GM19438 (cell line): ENCODE data around the gene MED12L.
"Not testable (repeated sequence)": the region's sequence is repeated elsewhere in the genome, so short reads cannot be mapped to it uniquely, and the experiment has no call there.

ENCODE experiments used
- ATAC-seq: cut with Tn5 transposase; IDR thresholded peaks from one replicate; pipeline ENCODE4 v1.9.1; 2021; ENCODE audit warnings: low read depth; ENCODE audit not compliant: unreplicated experiment

Gene MED12L

DNA sequence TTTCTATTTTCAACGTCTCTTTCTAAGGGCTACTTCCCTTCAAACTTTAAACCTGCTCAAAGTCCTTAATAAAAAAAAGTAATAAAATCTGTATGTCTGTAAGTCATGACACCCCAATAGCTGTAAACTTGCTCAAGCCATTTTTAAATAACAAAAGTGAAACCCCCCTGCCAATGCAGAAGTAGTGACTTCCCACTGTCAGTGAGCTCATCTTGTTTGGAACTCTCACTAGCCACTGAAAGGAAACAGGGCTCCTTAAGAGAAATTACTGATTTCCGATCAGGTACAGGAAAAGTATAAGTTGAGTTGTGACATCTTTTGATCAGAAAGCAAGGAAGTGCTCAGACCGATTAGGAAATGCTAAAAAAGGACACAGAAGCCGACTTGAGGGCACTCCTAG lies 145.2 kb downstream of the MED12L start:
- ATAC-seq, result peak; percentile 37

- ATAC-seq, result not testable (repeated sequence)
Measured at GRCh38 chr3:151232403-151232802, 146.9 kb downstream of the MED12L start.

DNA sequence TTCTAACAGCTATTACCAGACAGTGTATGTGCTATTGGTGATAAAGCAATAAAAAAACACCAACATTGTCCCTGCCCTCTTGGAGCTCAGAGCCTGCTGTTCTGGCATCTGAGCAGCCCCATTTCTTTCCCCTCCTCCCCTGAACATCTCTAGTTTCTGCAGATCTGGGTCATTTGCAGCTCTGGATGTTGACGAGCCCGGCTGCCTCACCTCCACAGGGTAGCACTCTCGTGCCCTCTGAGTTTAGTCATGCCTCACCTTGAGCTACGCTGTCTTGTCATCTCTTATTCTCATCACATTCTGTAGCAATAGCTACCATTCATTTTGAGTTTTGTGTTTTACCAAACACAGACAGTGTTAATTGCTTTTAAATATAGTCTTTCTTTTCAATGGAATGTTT lies 147.5 kb downstream of the MED12L start:
- ATAC-seq, result no peak

DNA sequence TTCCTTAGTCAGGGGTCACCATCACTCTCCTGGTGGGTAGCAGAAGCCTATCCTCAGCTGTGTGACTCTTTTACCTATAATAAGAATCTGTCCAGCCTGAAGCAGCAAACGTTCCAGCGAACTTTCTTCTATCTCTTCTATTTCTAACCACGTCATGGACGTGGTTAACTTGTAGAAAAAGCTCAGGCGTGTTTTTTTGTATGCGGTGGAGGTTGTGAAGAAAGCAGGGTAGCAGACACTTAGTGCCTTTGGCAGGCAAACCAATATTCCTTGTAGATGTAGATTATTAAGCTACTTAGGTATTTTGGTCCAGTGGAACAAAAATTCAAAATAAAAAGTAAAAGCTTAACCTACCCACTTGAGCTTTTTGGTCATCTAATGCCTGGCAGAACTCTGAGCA lies 149.4 kb downstream of the MED12L start:
- no peak for ATAC-seq

DNA sequence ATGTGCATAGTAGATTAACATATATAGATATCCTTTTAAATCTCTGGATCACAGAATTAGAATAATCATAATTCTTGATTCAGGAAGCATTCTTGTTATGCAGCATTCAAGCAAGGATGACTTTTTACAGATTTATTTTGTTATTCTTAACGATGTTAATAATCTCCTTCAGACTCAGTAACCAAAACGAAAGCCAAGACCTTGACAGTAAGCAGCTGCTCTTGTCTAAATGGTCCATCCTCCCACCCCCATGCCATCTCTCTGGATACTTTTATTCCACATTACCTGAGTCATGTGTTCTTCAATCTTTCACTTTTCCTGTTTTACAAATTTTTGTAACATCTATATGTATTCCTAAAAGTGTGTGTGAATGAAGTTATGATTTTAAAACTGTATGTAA lies 150.9 kb downstream of the MED12L start:
- ATAC-seq, result no peak

DNA sequence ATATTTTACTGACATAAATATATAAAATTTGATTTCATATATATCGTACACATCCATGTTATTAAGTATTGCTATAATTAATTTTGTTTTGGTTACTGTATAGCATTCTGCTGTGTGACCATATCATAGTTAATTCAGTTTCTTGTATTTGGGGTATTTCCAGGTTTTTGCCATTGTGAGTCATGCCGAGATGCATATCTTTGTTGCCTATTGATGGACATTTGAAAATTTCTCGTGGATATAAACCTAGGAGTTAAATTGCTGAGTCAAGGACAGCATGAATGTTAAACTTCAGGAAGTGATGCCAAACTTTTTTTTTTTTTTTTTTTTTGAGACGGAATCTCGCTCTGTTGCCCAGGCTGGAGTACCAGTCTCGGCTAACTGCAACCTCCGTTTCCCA lies 151.3 kb downstream of the MED12L start:
- no peak for ATAC-seq

- ATAC-seq, result not testable (repeated sequence)
Measured at GRCh38 chr3:151242006-151242405, 156.5 kb downstream of the MED12L start.

DNA sequence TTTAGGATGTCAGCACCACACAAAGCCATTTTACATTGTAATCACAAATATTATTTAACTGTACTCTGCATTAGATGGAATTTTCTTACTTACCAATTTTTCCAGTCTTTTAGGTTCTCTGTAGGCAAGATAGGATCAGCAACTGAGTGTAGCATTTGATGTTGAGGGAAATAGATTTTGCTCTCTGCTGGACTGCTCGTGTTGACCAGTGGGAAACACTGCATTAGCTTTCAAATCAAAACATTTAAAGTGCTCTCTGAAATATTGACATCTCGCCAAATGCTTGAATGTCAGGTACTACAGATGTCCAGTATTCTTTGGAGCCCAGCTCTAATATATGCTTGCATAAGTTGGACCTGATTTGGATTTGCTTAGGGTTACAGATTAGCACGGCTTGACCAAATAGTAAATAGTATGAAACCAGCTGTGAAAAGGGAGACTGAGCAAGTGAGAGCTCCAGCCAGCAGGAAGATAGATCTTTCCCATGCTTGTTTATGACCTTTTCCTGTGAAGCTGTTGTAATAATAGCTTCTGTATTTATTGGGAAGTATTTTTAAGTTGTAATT lies 163.4 kb downstream of the MED12L start:
- ATAC-seq, result no peak

DNA sequence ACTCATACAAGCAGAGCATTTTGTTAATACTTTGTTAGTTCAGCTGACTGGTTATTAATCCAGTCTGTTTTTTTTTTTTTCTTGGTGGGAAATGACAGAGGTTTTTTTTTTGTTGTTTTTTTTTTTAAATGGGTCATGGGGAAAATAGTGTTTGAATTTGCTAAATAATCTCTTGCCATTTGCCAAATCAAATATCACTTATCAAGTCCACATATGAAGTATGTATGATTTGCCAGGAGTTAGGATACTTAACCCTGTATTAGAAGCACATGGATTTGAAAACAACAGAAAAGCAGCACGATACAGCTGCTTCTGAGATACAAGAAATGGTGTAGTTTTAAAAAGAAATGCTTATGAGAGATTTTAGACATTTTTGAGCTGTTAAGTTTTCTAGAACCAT lies 171.3 kb downstream of the MED12L start:
- ATAC-seq, result no peak

DNA sequence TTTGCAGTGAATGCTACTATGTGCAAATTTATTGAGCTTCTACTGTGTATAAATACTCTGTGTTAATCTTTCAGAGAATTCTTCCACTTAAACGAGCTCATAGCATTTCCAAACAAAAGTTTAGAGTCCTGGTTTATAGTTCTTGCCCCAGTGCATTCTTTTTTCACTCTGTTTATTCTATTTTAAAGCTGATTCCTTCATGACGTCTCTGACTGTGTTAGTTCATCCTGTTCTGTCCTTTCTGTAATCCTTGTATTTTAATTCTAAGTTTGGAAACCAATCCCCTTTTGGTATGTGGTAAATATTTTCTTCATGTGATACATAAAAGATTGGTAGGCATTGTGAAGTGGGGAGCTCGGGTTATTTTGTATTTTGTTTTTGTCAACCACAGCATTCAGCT lies 174.2 kb downstream of the MED12L start:
- ATAC-seq, result no peak

DNA sequence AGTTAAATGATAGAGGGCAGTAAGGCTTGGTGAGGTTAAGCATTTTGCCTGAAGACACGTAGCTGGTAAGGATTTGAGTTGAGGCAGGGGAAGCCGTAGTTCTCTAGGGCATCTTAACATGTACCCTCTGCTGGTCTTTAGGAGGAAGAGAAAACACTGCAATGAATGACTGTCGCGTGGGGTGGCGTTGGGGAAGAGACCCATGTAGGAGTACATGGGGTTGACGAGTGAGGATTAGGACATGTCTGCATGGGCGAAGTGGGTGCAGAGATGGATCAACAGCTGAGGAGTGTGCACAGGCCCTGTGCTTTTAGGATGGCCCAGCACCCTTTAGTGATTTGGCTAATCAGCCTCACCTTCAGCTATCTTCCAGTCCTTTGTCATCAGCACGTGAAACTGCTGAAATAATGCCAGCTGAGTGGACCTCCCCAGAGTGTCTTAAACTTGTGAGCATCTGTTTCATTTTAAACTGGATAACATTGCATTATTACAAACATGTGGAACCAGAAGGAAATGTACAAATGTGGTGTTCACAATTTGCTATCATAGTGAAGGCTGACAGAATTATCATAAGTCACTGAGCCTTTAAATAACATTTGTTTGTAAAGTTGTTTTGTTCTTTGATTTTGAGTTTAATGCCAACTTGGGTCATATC lies 177.5 kb downstream of the MED12L start:
- ATAC-seq, result no peak

DNA sequence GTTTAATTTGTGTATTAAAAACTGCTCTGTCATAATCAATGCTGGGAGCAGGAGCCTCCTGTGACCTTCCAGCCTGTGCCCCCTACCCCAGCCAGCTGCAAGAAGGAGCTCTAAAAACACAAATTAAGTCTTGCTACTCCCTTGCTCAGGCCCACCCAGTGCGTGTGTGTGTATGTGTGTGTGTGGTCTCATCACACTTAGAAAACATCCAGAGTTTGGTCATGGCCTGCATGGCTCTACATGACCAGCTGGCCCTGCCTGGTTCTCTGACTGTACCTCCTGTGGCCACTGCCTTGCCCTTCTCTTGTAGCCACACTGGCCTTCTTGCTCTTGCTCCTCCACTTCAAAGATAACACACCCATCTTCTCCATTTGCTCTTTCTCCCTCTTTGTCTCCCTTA lies 179.1 kb downstream of the MED12L start:
- no peak for ATAC-seq

GRCh38 chr3:151265166-151265565 lies 179.7 kb downstream of the MED12L start:
- no peak for ATAC-seq

- peak; percentile 93 for ATAC-seq
Measured at GRCh38 chr3:151265866-151266265, 180.4 kb downstream of the MED12L start.

- no peak for ATAC-seq
Measured at GRCh38 chr3:151267066-151267465, 181.6 kb downstream of the MED12L start.

- ATAC-seq, result peak; percentile 67
Measured at GRCh38 chr3:151268267-151269235, 183.1 kb downstream of the MED12L start.

- no peak for ATAC-seq
Measured at GRCh38 chr3:151269631-151270030, 184.2 kb downstream of the MED12L start.

GRCh38 chr3:151275091-151275490 lies 189.6 kb downstream of the MED12L start:
- ATAC-seq, result no peak

GRCh38 chr3:151276038-151276686 lies 190.7 kb downstream of the MED12L start:
- no peak for ATAC-seq

DNA sequence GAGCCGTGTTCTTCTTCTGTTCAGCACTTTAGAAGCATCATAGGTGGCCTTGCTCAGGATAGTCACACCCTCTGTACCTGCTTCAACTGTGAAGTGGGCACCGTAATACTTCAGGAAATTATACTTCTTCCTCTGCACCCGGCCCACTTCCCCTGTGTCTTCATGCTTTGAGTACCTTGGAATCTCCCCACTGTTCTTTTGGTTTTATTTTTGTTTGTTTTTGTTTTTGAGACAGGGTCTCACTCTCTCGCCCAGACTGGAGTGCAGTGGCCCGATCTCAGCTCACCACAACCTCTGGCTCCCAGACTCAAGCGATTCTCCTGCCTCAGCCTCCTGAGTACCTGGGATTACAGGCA lies 191.2 kb downstream of the MED12L start:
- no peak for ATAC-seq

DNA sequence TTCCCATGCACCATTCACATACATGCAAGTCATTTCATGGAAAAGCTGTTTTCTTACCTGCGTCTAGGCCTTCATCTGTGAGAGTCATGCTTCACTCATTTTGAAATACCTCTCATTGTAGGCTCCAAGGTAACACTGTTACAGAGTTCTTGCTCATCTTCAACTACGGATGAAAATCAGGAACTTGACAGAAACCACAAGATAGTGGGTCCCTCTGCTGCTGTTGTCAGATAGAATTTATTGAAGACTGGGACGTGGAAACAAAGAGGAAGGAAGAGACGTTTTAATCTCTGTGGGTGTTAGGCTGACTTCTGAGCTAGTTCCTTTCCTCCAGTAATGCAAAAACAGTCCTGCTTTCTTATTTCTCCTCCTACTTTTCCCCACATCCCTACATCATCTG lies 192.8 kb downstream of the MED12L start, which contains the start of gene P2RY14:
Gene P2RY14 (minus strand): TSS at position 313 of the 400 bp plus-strand sequence. CDS start 64,226 bp downstream, outside the sequence.
- ATAC-seq, result no peak
